Stimulated activated CD8-positive, alpha-beta memory T cell treated with anti-CD3 and anti-CD28 coated beads, Interleukin-12 subunit alpha, Interleukin-12 subunit beta, amount 100 ng/mL, for 4 hours (primary cell): ENCODE data around the gene RANBP10.
A peak's percentile ranks its signal among the peaks of the same experiment; 100 is the strongest.

ENCODE experiments used
- DNase-seq: peaks from one replicate; pipeline ENCODE4 v3.0.0-alpha.2; 2020; ENCODE audit warnings: low read depth

Gene RANBP10

GRCh38 chr16:67741118-67741517 is 65.2 kb downstream of the RANBP10 start:
- no peak for DNase-seq

GRCh38 chr16:67740391-67740790 is 66.0 kb downstream of the RANBP10 start:
- no peak for DNase-seq

- DNase-seq, result no peak
Measured at GRCh38 chr16:67736858-67737257, 69.5 kb downstream of the RANBP10 start.

- DNase-seq, result no peak
Measured at GRCh38 chr16:67734731-67735201, 71.6 kb downstream of the RANBP10 start.

GRCh38 chr16:67733734-67734470 is 72.5 kb downstream of the RANBP10 start:
- DNase-seq, result no peak

GRCh38 chr16:67731753-67732095 is 74.6 kb downstream of the RANBP10 start:
- no peak for DNase-seq

- no peak for DNase-seq
Measured at GRCh38 chr16:67731071-67731752, 75.1 kb downstream of the RANBP10 start.

- DNase-seq, result no peak
Measured at GRCh38 chr16:67730326-67730725, 76.0 kb downstream of the RANBP10 start.

- DNase-seq, result no peak
Measured at GRCh38 chr16:67729636-67730248, 76.6 kb downstream of the RANBP10 start.

- DNase-seq, result no peak
Measured at GRCh38 chr16:67727521-67728485, 78.6 kb downstream of the RANBP10 start.

GRCh38 chr16:67726106-67727034 is 80.0 kb downstream of the RANBP10 start:
- DNase-seq, result no peak

- no peak for DNase-seq
Measured at GRCh38 chr16:67723911-67724305, 82.5 kb downstream of the RANBP10 start.

- DNase-seq, result no peak
Measured at GRCh38 chr16:67723151-67723910, 83.0 kb downstream of the RANBP10 start.

GRCh38 chr16:67720236-67720635 is 86.1 kb downstream of the RANBP10 start:
- no peak for DNase-seq

GRCh38 chr16:67719778-67720144 is 86.6 kb downstream of the RANBP10 start:
- no peak for DNase-seq

GRCh38 chr16:67719048-67719777 is 87.1 kb downstream of the RANBP10 start, which contains the start of gene GFOD2:
Gene GFOD2 (minus strand): TSS chr16:67719316. CDS start chr16:67685715, 33,601 bp downstream.
- DNase-seq, result peak; percentile 97

GRCh38 chr16:67718668-67719047 is 87.7 kb downstream of the RANBP10 start:
- DNase-seq, result no peak

- no peak for DNase-seq
Measured at GRCh38 chr16:67716097-67716496, 90.3 kb downstream of the RANBP10 start.

GRCh38 chr16:67714522-67714921 is 91.8 kb downstream of the RANBP10 start:
- no peak for DNase-seq
